H9 (cell line): Measurements from ENCODE around the gene JAK1. TPM values are rescaled to one million over a fixed set of nuclear protein-coding genes. Genes with fewer than 3 reads are reported as not detected.

Experiments
- DNase-seq: peaks from one replicate; pipeline ENCODE4 v3.0.0-alpha.2; 2017
- H2AFZ ChIP-seq: one replicate; pipeline ENCODE4 v1.6.1; 2013; ENCODE audit warnings: mild to moderate bottlenecking, low read length, control low read depth, moderate library complexity
- H2AK5ac ChIP-seq: 2 replicates; pipeline ENCODE4 v1.6.1; 2013; ENCODE audit warnings: low read length, control low read depth, mixed read lengths; ENCODE audit not compliant: insufficient read length
- H2BK120ac ChIP-seq: one replicate; pipeline ENCODE4 v1.6.1; 2013; ENCODE audit warnings: low read depth, mild to moderate bottlenecking, low read length, control low read depth, inconsistent platforms; ENCODE audit not compliant: poor library complexity, severe bottlenecking
- H2BK12ac ChIP-seq: 2 replicates; pipeline ENCODE4 v1.6.1; 2013; ENCODE audit warnings: low read length, control low read depth, mixed read lengths, low read depth; ENCODE audit not compliant: insufficient read length
- H2BK15ac ChIP-seq: 2 replicates; pipeline ENCODE4 v1.6.1; 2013; ENCODE audit warnings: low read depth, low read length, control low read depth
- H2BK20ac ChIP-seq: one replicate; pipeline ENCODE4 v1.6.1; 2013; ENCODE audit warnings: low read depth, mild to moderate bottlenecking, low read length, control low read depth, inconsistent platforms; ENCODE audit not compliant: poor library complexity, severe bottlenecking
- H2BK5ac ChIP-seq: 2 replicates; pipeline ENCODE4 v1.6.1; 2013; ENCODE audit warnings: low read length, control low read depth, mixed read lengths; ENCODE audit not compliant: insufficient read length
- H3K14ac ChIP-seq: 2 replicates; pipeline ENCODE4 v1.6.1; 2013; ENCODE audit warnings: low read length, control low read depth; ENCODE audit not compliant: insufficient read depth
- H3K18ac ChIP-seq: 2 replicates; pipeline ENCODE4 v1.6.1; 2013; ENCODE audit warnings: low read depth, mild to moderate bottlenecking, mixed read lengths, low read length, control low read depth; ENCODE audit not compliant: insufficient read length
- H3K23ac ChIP-seq: 2 replicates; pipeline ENCODE4 v1.6.1; 2013; ENCODE audit warnings: low read length, control low read depth, mixed read lengths, low read depth; ENCODE audit not compliant: insufficient read length
- H3K23me2 ChIP-seq: 2 replicates; pipeline ENCODE4 v1.6.1; 2013; ENCODE audit warnings: low read depth, mild to moderate bottlenecking, mixed read lengths, low read length, control low read depth; ENCODE audit not compliant: insufficient read length, poor library complexity, severe bottlenecking
- H3K27ac ChIP-seq: 2 replicates; pipeline ENCODE4 v1.5.1; 2013; ENCODE audit warnings: low read length, control low read depth, mixed read lengths, low read depth; ENCODE audit not compliant: insufficient read length
- H3K27me3 ChIP-seq: 2 replicates; pipeline ENCODE4 v1.6.1; 2013; ENCODE audit warnings: low read length, control low read depth, inconsistent platforms; ENCODE audit not compliant: insufficient read depth
- H3K4ac ChIP-seq: 2 replicates; pipeline ENCODE4 v1.6.1; 2013; ENCODE audit warnings: low read depth, mild to moderate bottlenecking, control low read depth, inconsistent platforms, low read length, moderate library complexity
- H3K4me1 ChIP-seq: 2 replicates; pipeline ENCODE4 v1.6.1; 2013; ENCODE audit warnings: low read length, control low read depth, inconsistent platforms; ENCODE audit not compliant: insufficient read depth
- H3K4me2 ChIP-seq: 2 replicates; pipeline ENCODE4 v1.6.1; 2013; ENCODE audit warnings: low read length, control low read depth, mixed read lengths; ENCODE audit not compliant: insufficient read length, insufficient read depth
- H3K56ac ChIP-seq: 2 replicates; pipeline ENCODE4 v1.6.1; 2013; ENCODE audit warnings: low read depth, mild to moderate bottlenecking, mixed read lengths, low read length, control low read depth; ENCODE audit not compliant: insufficient read length
- H3K79me1 ChIP-seq: 2 replicates; pipeline ENCODE4 v1.6.1; 2013; ENCODE audit warnings: low read depth, mild to moderate bottlenecking, moderate library complexity, low read length, control low read depth, inconsistent platforms; ENCODE audit not compliant: insufficient read depth, poor library complexity, severe bottlenecking
- H3K79me2 ChIP-seq: 2 replicates; pipeline ENCODE4 v1.6.1; 2013; ENCODE audit warnings: low read length, control low read depth, inconsistent platforms; ENCODE audit not compliant: insufficient read depth
- H3K9ac ChIP-seq: 2 replicates; pipeline ENCODE4 v1.6.1; 2013; ENCODE audit warnings: low read length, control low read depth, mixed read lengths; ENCODE audit not compliant: insufficient read length; ENCODE audit errors: extremely low read depth
- H3K9me3 ChIP-seq: one replicate; pipeline ENCODE4 v1.6.1; 2013; ENCODE audit warnings: low read depth, low read length, inconsistent platforms; ENCODE audit not compliant: control insufficient read depth
- H3T11ph ChIP-seq: one replicate; pipeline ENCODE4 v1.6.1; 2013; ENCODE audit warnings: mild to moderate bottlenecking, low read length, control low read depth, inconsistent platforms
- H4K20me1 ChIP-seq: one replicate; pipeline ENCODE4 v1.6.1; 2013; ENCODE audit not compliant: control insufficient read depth, insufficient read length, insufficient read depth
- H4K5ac ChIP-seq: 2 replicates; pipeline ENCODE4 v1.6.1; 2013; ENCODE audit warnings: low read depth, mild to moderate bottlenecking, mixed read lengths, low read length, control low read depth; ENCODE audit not compliant: insufficient read length
- H4K8ac ChIP-seq: replicated peaks from 2 replicates; pipeline ENCODE4 v1.6.1; 2013; ENCODE audit warnings: low read length, control low read depth, mixed read lengths, low read depth; ENCODE audit not compliant: insufficient read length
- H4K91ac ChIP-seq: 2 replicates; pipeline ENCODE4 v1.6.1; 2013; ENCODE audit warnings: low read depth, mild to moderate bottlenecking, moderate library complexity, mixed read lengths, low read length, control low read depth; ENCODE audit not compliant: insufficient read length
- H3K27ac Mint-ChIP-seq, 3 experiments: 2 replicates in 2 of 3; 3 replicates in 1 of 3; pipeline ENCODE4 v1.8.0; 2020 to 2021; ENCODE audit warnings: mixed read lengths in 3 of 3, mild to moderate bottlenecking in 1 of 3, moderate library complexity in 1 of 3
- H3K27me3 Mint-ChIP-seq: 2 replicates; pipeline ENCODE4 v1.8.0; 2021; ENCODE audit warnings: low read depth, mild to moderate bottlenecking, moderate library complexity, mixed read lengths
- H3K36me3 Mint-ChIP-seq, 3 experiments: 2 replicates in 2 of 3; 3 replicates in 1 of 3; pipeline ENCODE4 v1.8.0; 2020 to 2021; ENCODE audit warnings: low read depth in 3 of 3, mixed read lengths in 3 of 3; ENCODE audit not compliant: insufficient read depth in 1 of 3
- H3K4me1 Mint-ChIP-seq, 2 experiments: 2 replicates each; pipeline ENCODE4 v1.8.0; 2020; ENCODE audit warnings: mixed read lengths in 2 of 2
- H3K4me3 Mint-ChIP-seq, 2 experiments: 2 replicates in 1 of 2; 3 replicates in 1 of 2; pipeline ENCODE4 v1.8.0; 2020 to 2021; ENCODE audit warnings: mild to moderate bottlenecking in 2 of 2, mixed read lengths in 2 of 2, moderate library complexity in 1 of 2
- H3K9me3 Mint-ChIP-seq, 2 experiments: 2 replicates in 1 of 2; 3 replicates in 1 of 2; pipeline ENCODE4 v1.8.0; 2020; ENCODE audit warnings: mild to moderate bottlenecking in 2 of 2, mixed read lengths in 2 of 2, moderate library complexity in 1 of 2
- WGBS: extraction: QIAGEN DNeasy Blood & Tissue Kit; methylation state at CpG from one replicate; pipeline ENCODE4 v1.1.7; 2013; ENCODE audit warnings: missing lambda C conversion rate, low lambda C conversion rate, mixed read lengths; ENCODE audit not compliant: insufficient read length; ENCODE audit errors: extremely low coverage; 5-methylcytosine and 5-hydroxymethylcytosine counted together
- total RNA-seq: library from RNA; stranded (reverse); gene quantifications from 2 replicates; pipeline ENCODE4 v1.2.1, GENCODE V29; 2021
- TF ChIP-seq, protein P1 (sequence below): fragments of 200-600 bp; sonication (generic); conservative IDR thresholded peaks from 3 replicates; pipeline ENCODE4 v1.8.0; 2021; ENCODE audit warnings: antibody characterized with exemption, mild to moderate bottlenecking

JAK1 gene
- total RNA-seq, 1 experiment from 2014 or later, result 12.8 TPM

DNA sequence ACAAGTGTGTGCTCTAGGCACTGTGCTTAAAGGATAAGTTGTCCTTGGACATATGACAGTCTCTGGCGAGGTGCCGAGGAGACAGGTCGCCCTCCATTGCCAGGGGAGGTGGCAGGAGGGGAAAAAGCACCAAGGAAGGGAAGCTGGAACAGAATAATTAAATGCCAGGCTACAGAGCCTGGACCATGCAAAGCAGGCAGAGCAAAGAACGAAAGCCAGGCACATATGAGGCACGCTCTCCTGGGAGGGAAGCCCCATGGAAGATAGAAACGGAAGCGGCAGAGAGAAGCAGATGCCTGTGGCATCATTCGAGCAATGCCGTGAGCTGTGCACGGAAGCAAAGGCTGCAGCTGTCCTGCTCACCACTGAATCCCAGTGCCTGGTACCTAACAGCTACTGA is 91.2 kb downstream of the JAK1 start:
- Histone ChIP-seq H2BK20ac (no peak overlapping the region), H3K4me1 (no peaks in the 10 kb centered on the region), H4K20me1 (no peaks in the 10 kb centered on the region), H3K27ac (no peak overlapping the region), H3T11ph (no peak overlapping the region), H3K56ac (no peak overlapping the region), H3K4me2 (no peak overlapping the region), H3K79me1 (no peaks in the 10 kb centered on the region), H3K14ac (no peak overlapping the region), H3K4ac (no peak overlapping the region), H2BK12ac (no peak overlapping the region), H4K8ac (no peak overlapping the region), H4K91ac (no peak overlapping the region), H3K23ac (no peak overlapping the region), H2BK15ac (no peak overlapping the region), H2BK120ac (no peak overlapping the region), H3K27me3 (no peaks in the 10 kb centered on the region), H2AFZ (no peak overlapping the region), H3K79me2 (no peaks in the 10 kb centered on the region), H3K18ac (no peak overlapping the region), H2BK5ac (no peak overlapping the region), H4K5ac (no peak overlapping the region), H3K9me3 (no peaks in the 10 kb centered on the region), H2AK5ac (no peak overlapping the region), H3K9ac (no peak overlapping the region), H3K23me2 (no peaks in the 10 kb centered on the region)
- Mint-ChIP-seq H3K9me3 (no peaks in the 10 kb centered on the region), H3K27me3 (no peaks in the 10 kb centered on the region), H3K4me3 (no peak overlapping the region), H3K36me3 (peaks cover 5 to 11% (median 6%) of the 10 kb centered on the region in 3 experiments; a peak in 5 of 7 replicates), H3K4me1 (peaks cover 14 to 17% of the 10 kb centered on the region in 2 experiments), H3K27ac (peak overlapping the region in 1 of 3 experiments; percentile 62; a peak in 1 of 7 replicates)
- WGBS, result no CpG with 5 or more reads among the region's 10 CpGs
- DNase-seq, result no peak
- TF ChIP-seq, protein P1, sequence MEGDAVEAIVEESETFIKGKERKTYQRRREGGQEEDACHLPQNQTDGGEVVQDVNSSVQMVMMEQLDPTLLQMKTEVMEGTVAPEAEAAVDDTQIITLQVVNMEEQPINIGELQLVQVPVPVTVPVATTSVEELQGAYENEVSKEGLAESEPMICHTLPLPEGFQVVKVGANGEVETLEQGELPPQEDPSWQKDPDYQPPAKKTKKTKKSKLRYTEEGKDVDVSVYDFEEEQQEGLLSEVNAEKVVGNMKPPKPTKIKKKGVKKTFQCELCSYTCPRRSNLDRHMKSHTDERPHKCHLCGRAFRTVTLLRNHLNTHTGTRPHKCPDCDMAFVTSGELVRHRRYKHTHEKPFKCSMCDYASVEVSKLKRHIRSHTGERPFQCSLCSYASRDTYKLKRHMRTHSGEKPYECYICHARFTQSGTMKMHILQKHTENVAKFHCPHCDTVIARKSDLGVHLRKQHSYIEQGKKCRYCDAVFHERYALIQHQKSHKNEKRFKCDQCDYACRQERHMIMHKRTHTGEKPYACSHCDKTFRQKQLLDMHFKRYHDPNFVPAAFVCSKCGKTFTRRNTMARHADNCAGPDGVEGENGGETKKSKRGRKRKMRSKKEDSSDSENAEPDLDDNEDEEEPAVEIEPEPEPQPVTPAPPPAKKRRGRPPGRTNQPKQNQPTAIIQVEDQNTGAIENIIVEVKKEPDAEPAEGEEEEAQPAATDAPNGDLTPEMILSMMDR, result no peak
